ENCODE results near the gene HIF3A.

DNA sequence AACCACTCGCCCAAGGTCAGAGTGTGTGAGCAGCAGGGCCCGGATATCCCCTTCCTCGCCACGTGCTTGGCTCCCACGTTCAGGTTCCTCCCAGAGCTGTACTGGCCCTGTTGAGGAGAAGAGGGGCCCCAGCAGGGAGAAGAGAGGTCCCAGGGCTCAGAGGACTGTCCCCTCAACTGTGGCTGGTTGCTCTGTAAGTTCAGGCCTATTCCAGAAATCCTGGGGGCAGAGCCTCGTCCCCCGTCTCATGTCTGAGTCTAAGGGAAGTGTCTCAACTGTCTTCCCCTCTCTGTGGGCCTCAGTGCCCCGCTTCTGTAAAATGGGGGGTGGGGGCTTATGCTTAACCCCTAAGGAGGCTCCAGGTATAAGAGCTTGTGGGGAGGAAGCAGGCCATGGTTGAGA lies 53.9 kb downstream of the HIF3A start:
- TF ChIP-seq, protein P1, sequence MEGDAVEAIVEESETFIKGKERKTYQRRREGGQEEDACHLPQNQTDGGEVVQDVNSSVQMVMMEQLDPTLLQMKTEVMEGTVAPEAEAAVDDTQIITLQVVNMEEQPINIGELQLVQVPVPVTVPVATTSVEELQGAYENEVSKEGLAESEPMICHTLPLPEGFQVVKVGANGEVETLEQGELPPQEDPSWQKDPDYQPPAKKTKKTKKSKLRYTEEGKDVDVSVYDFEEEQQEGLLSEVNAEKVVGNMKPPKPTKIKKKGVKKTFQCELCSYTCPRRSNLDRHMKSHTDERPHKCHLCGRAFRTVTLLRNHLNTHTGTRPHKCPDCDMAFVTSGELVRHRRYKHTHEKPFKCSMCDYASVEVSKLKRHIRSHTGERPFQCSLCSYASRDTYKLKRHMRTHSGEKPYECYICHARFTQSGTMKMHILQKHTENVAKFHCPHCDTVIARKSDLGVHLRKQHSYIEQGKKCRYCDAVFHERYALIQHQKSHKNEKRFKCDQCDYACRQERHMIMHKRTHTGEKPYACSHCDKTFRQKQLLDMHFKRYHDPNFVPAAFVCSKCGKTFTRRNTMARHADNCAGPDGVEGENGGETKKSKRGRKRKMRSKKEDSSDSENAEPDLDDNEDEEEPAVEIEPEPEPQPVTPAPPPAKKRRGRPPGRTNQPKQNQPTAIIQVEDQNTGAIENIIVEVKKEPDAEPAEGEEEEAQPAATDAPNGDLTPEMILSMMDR (IDR thresholded peaks at IDR 0.05): no peak
- TF ChIP-seq EZH2 (IDR thresholded peaks at IDR 0.05): no peak

Measured in neural progenitor cell (in vitro differentiated cells).